HepG2 (cell line): ENCODE data around the gene CD151. TPM values are rescaled to one million over a fixed set of nuclear protein-coding genes. Genes with fewer than 3 reads are reported as not detected.

Experiments used
- AGO2 ChIP-seq: fragments of 200-400 bp; formaldehyde crosslinking; optimal IDR thresholded peaks from 2 replicates; pipeline ENCODE3; 2017; ENCODE audit warnings: mild to moderate bottlenecking, low read depth, low read length, moderate library complexity
- CHD4 ChIP-seq: fragments of 200-600 bp; sonication (generic); IDR thresholded peaks from 2 replicates; pipeline ENCODE4 v1.7.0; 2017; ENCODE audit warnings: mild to moderate bottlenecking, low read length, borderline replicate concordance
- ESRRA ChIP-seq: sonication (generic); formaldehyde crosslinking; IDR thresholded peaks from 2 replicates; pipeline ENCODE4 v1.5.1; 2020; ENCODE audit warnings: mild to moderate bottlenecking, low read depth, missing genetic modification reagents
- FOSL2 ChIP-seq: sonication (generic); formaldehyde crosslinking; IDR thresholded peaks from 2 replicates; pipeline ENCODE4 v1.4.0; 2020; ENCODE audit warnings: missing genetic modification reagents
- HES4 ChIP-seq: sonication (generic); formaldehyde crosslinking; IDR thresholded peaks from 2 replicates; pipeline ENCODE4 v1.9.0; 2021; ENCODE audit warnings: mild to moderate bottlenecking, missing genetic modification reagents, borderline replicate concordance
- HNF4G ChIP-seq, 2 experiments: sonication (generic) in 1 of 2; formaldehyde crosslinking in 1 of 2; IDR thresholded peaks; 2 replicates each; pipeline versions ENCODE4 v1.4.0 to v1.6.1; 2011 to 2020; ENCODE audit warnings: borderline replicate concordance in 2 of 2, low read depth in 2 of 2, mild to moderate bottlenecking in 2 of 2, low read length in 1 of 2, missing genetic modification reagents in 1 of 2, moderate library complexity in 1 of 2
- LCORL ChIP-seq, 2 experiments: fragments of 450-650 bp in 1 of 2; sonication (generic) in 1 of 2; formaldehyde crosslinking in 1 of 2; IDR thresholded peaks; 2 replicates each; pipeline versions ENCODE4 v1.5.0 to v1.6.1; 2017 to 2020; ENCODE audit warnings: antibody characterized with exemption in 1 of 2, missing genetic modification reagents in 1 of 2
- NCOA2 ChIP-seq: sonication (generic); formaldehyde crosslinking; IDR thresholded peaks from 2 replicates; pipeline ENCODE4 v1.8.0; 2022; ENCODE audit warnings: inconsistent platforms
- NR2F2 ChIP-seq: IDR thresholded peaks from 2 replicates; pipeline ENCODE4 v1.6.1; 2012; ENCODE audit warnings: low read depth, inconsistent platforms, borderline replicate concordance
- RBFOX2 ChIP-seq: fragments of 200-400 bp; formaldehyde crosslinking; IDR thresholded peaks from 2 replicates; pipeline ENCODE4 v1.6.1; 2017; ENCODE audit warnings: low read depth, mild to moderate bottlenecking, low read length
- RXRB ChIP-seq: IDR thresholded peaks from 2 replicates; pipeline ENCODE4 v1.6.1; 2016; ENCODE audit warnings: borderline replicate concordance, missing genetic modification reagents, missing compliant biosample characterization
- SMC3 ChIP-seq: IDR thresholded peaks from 2 replicates; pipeline ENCODE4 v1.6.1; 2011; ENCODE audit warnings: low read length, improper control_type of control experiment
- ZFX ChIP-seq: sonication (generic); formaldehyde crosslinking; IDR thresholded peaks from 2 replicates; pipeline ENCODE4 v1.4.0; 2020; ENCODE audit warnings: mild to moderate bottlenecking, low read depth, missing genetic modification reagents, moderate library complexity
- ZNF274 ChIP-seq: sonication (generic); formaldehyde crosslinking; IDR thresholded peaks from 2 replicates; pipeline ENCODE4 v1.5.1; 2020; ENCODE audit warnings: mild to moderate bottlenecking, missing genetic modification reagents
- polyA plus RNA-seq, 8 experiments: library from polyadenylated mRNA; depleted of rRNA in 3 of 8; stranded (reverse) in 7 of 8; unstranded in 1 of 8; fragments of >200 nt; fragmentation: Illumina TruSeq in 4 of 8; extraction: Trizol in 4 of 8; gene quantifications; 2 replicates each; pipeline versions ENCODE4 v1.2.1 to v1.2.3, GENCODE V29; 2011 to 2016; ENCODE audit warnings: low read depth in 4 of 8, missing spikeins in 1 of 8, mixed read lengths in 1 of 8; ENCODE audit not compliant: insufficient read depth in 1 of 8
- total RNA-seq, 5 experiments: library from RNA; depleted of rRNA; stranded (reverse); fragments of >200 nt; fragmentation: Illumina TruSeq; extraction: Trizol; gene quantifications; 2 replicates each; pipeline ENCODE4 v1.2.3, GENCODE V29; 2016; ENCODE audit warnings: low read depth in 1 of 5
- TF ChIP-seq, protein P1 (sequence below): sonication (generic); formaldehyde crosslinking; IDR thresholded peaks from 2 replicates; pipeline ENCODE4 v1.5.1; 2020; ENCODE audit warnings: mild to moderate bottlenecking, missing genetic modification reagents, moderate library complexity
- TF ChIP-seq, protein P2 (sequence below): sonication (generic); IDR thresholded peaks from 2 replicates; pipeline ENCODE4 v1.6.1; 2016; ENCODE audit warnings: low read depth, borderline replicate concordance
- TF ChIP-seq, protein P3 (sequence below): IDR thresholded peaks from 2 replicates; pipeline ENCODE4 v1.6.1; 2016
- TF ChIP-seq, protein P4 (sequence below): sonication (generic); formaldehyde crosslinking; IDR thresholded peaks from 2 replicates; pipeline ENCODE4 v1.9.0; 2022; ENCODE audit warnings: low read depth, missing genetic modification reagents

The CD151 gene
- total and polyA plus RNA-seq, 2 of the 13 experiments (the other 11 are each of a cell fraction or from before 2014, with no cell fraction given), result 125 to 197 TPM

DNA sequence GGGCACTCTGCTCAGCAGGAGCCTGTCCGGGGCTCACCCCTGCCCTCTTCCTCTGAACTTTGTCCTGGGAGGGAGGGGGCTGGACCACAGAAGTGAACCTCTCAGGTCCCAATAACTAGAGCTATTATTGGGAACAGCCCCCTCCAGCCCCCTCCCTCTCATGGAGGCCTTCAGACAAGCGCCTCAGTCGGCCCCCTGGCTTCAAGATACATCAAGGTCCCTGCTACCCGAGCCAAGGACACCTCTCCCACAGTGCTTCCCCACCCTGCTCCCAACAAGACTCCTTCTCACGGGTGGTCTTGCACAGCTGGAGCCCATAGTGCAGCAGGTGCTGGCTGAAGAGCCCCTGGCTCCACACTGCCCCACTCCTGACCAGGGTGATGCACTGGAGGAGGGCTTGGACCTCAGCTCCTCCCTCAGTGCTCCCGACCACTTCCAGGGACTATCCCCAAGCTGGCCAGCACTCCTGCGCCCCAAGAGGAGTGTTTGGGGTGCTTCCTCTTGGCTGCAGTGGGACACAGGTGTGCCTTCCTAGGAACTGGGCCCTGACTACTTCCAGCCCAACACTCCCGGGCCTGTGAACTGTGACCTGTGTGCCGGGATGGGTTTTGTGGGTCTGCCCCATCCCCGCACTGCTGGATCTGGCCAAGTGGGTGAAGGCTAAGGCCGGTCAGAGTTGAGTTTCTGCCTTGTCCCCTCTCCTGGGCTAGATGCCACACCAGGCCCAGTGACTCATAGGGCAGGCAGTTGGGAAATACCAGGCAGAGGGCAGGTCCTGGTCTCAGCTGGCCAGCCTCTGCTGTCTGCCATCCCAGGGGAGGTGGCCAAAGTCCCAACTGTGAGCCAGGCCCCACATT, 11.9 kb upstream of the CD151 start (continued):
- no peak for TF ChIP-seq LCORL (IDR thresholded peaks at IDR 0.05)
- TF ChIP-seq LCORL (CRISPR knock-in tag; IDR thresholded peaks at IDR 0.05), result peak; percentile 74
- TF ChIP-seq, protein P1, sequence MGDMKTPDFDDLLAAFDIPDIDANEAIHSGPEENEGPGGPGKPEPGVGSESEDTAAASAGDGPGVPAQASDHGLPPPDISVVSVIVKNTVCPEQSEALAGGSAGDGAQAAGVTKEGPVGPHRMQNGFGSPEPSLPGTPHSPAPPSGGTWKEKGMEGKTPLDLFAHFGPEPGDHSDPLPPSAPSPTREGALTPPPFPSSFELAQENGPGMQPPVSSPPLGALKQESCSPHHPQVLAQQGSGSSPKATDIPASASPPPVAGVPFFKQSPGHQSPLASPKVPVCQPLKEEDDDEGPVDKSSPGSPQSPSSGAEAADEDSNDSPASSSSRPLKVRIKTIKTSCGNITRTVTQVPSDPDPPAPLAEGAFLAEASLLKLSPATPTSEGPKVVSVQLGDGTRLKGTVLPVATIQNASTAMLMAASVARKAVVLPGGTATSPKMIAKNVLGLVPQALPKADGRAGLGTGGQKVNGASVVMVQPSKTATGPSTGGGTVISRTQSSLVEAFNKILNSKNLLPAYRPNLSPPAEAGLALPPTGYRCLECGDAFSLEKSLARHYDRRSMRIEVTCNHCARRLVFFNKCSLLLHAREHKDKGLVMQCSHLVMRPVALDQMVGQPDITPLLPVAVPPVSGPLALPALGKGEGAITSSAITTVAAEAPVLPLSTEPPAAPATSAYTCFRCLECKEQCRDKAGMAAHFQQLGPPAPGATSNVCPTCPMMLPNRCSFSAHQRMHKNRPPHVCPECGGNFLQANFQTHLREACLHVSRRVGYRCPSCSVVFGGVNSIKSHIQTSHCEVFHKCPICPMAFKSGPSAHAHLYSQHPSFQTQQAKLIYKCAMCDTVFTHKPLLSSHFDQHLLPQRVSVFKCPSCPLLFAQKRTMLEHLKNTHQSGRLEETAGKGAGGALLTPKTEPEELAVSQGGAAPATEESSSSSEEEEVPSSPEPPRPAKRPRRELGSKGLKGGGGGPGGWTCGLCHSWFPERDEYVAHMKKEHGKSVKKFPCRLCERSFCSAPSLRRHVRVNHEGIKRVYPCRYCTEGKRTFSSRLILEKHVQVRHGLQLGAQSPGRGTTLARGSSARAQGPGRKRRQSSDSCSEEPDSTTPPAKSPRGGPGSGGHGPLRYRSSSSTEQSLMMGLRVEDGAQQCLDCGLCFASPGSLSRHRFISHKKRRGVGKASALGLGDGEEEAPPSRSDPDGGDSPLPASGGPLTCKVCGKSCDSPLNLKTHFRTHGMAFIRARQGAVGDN (CRISPR knock-in tag), result peak; percentile 56; the same call in 1 of the 2 replicates
- no peak for TF ChIP-seq ZNF274
- TF ChIP-seq, protein P2, sequence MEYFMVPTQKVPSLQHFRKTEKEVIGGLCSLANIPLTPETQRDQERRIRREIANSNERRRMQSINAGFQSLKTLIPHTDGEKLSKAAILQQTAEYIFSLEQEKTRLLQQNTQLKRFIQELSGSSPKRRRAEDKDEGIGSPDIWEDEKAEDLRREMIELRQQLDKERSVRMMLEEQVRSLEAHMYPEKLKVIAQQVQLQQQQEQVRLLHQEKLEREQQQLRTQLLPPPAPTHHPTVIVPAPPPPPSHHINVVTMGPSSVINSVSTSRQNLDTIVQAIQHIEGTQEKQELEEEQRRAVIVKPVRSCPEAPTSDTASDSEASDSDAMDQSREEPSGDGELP, result peak; percentile 87; the same call in 1 of the 2 replicates
- TF ChIP-seq NCOA2, result 0 out of 2 replicates have a peak, but pooled peaks have one; percentile 12
- no peak for TF ChIP-seq SMC3
- TF ChIP-seq, protein P3, sequence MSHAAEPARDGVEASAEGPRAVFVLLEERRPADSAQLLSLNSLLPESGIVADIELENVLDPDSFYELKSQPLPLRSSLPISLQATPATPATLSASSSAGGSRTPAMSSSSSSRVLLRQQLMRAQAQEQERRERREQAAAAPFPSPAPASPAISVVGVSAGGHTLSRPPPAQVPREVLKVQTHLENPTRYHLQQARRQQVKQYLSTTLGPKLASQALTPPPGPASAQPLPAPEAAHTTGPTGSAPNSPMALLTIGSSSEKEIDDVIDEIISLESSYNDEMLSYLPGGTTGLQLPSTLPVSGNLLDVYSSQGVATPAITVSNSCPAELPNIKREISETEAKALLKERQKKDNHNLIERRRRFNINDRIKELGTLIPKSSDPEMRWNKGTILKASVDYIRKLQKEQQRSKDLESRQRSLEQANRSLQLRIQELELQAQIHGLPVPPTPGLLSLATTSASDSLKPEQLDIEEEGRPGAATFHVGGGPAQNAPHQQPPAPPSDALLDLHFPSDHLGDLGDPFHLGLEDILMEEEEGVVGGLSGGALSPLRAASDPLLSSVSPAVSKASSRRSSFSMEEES, result no peak
- TF ChIP-seq ESRRA, result no peak
- peak; percentile 13; the same call in 1 of the 2 replicates for TF ChIP-seq RBFOX2
- no peak for TF ChIP-seq NR2F2
- TF ChIP-seq RXRB, result 0 out of 2 replicates have a peak, but pooled peaks have one; percentile 18
- TF ChIP-seq ZFX, result peak; percentile 34; the same call in 1 of the 2 replicates
- peak; percentile 75 for TF ChIP-seq AGO2
- TF ChIP-seq HNF4G (IDR thresholded peaks at IDR 0.05; ENCODE audit: borderline replicate concordance, low read depth, low read length), result peak; percentile 32; the same call in 1 of the 2 replicates
- TF ChIP-seq HNF4G (CRISPR knock-in tag; IDR thresholded peaks at IDR 0.05; ENCODE audit: borderline replicate concordance, low read depth), result no peak
- TF ChIP-seq FOSL2 (CRISPR knock-in tag), result peak; percentile 98
- TF ChIP-seq, protein P4, sequence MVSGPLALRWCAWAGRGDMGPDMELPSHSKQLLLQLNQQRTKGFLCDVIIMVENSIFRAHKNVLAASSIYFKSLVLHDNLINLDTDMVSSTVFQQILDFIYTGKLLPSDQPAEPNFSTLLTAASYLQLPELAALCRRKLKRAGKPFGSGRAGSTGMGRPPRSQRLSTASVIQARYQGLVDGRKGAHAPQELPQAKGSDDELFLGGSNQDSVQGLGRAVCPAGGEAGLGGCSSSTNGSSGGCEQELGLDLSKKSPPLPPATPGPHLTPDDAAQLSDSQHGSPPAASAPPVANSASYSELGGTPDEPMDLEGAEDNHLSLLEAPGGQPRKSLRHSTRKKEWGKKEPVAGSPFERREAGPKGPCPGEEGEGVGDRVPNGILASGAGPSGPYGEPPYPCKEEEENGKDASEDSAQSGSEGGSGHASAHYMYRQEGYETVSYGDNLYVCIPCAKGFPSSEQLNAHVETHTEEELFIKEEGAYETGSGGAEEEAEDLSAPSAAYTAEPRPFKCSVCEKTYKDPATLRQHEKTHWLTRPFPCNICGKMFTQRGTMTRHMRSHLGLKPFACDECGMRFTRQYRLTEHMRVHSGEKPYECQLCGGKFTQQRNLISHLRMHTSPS (CRISPR knock-in tag), result peak; percentile 98
- TF ChIP-seq CHD4, result no peak
- no peak for TF ChIP-seq HES4 (CRISPR knock-in tag)
